ENCODE data around the gene GHITM. TPM values are rescaled to one million over a fixed set of nuclear protein-coding genes. Genes with fewer than 3 reads are reported as not detected.

GHITM gene
- total RNA-seq, 1 experiment from 2014 or later = 156 TPM

GRCh38 chr10:84195044-84195830, 55.9 kb downstream of the GHITM start:
- ATAC-seq = no peak
- H3K9ac ChIP-seq (ENCODE audit: low read length) = no peak overlapping the region

GRCh38 chr10:84196083-84196482, 56.8 kb downstream of the GHITM start:
- peaks cover 19% of the 10 kb centered on the region for H3K27me3 ChIP-seq (ENCODE audit: insufficient read depth, low read length)
- DNase-seq (ENCODE audit: low read depth, low spot score) (no peak), ATAC-seq (peak; percentile 28)
- H3K9me2 ChIP-seq (ENCODE audit: insufficient read depth) = no peaks in the 10 kb centered on the region
- no peaks in the 10 kb centered on the region for H4K20me1 ChIP-seq (ENCODE audit: insufficient read depth)
- H3K9me3 ChIP-seq (ENCODE audit: control insufficient read depth in 1 of 2, insufficient read depth in 1 of 2, low read depth in 1 of 2, low read length in 2 of 2) = no peaks in the 10 kb centered on the region
- no peaks in the 10 kb centered on the region for H3K4me1 ChIP-seq (ENCODE audit: control insufficient read depth in 1 of 2, insufficient read depth in 2 of 2, low read length in 2 of 2)
- POLR2A ChIA-PET = no interaction called here
- CTCF ChIA-PET = no interaction called here
- BruUV-seq (replicated peaks) = no TSS peak
- no peak overlapping the region for H3K4me3 ChIP-seq (replicated peaks in 1 of 2; ENCODE audit: low read depth in 1 of 2, low read length in 2 of 2)
- no peak overlapping the region for H3K9ac ChIP-seq (ENCODE audit: low read length)
- no peak overlapping the region for H3K4me2 ChIP-seq (ENCODE audit: low read length)
- no peaks in the 10 kb centered on the region for H3K36me3 ChIP-seq (ENCODE audit: control insufficient read depth in 1 of 2, insufficient read depth in 2 of 2, low read length in 2 of 2)
- RAD21 ChIA-PET (ENCODE audit: low non-redundant PET in 1 of 2, low total read pairs in 2 of 2, uncharacterized antibody in 2 of 2, unreplicated experiment in 2 of 2) = no interaction called here
- no peaks in the 10 kb centered on the region for H3K79me2 ChIP-seq (ENCODE audit: insufficient read depth, low read length)
- H2AFZ ChIP-seq (ENCODE audit: low read depth, low read length, poor library complexity, severe bottlenecking) = no peak overlapping the region
- no peak overlapping the region for H3K27ac ChIP-seq (ENCODE audit: low read depth, low read length)
- intact Hi-C loops (cut with micrococcal nuclease) = no loop called here
- no peak for TF ChIP-seq SIN3A (IDR thresholded peaks at IDR 0.05; ENCODE audit: low read depth)
- no peak for TF ChIP-seq ZFX (IDR thresholded peaks at IDR 0.05)
- no peak for TF ChIP-seq MAX (IDR thresholded peaks at IDR 0.05)
- TF ChIP-seq EZH2 (IDR thresholded peaks at IDR 0.05) = no peak
- no peak for TF ChIP-seq ATF3 (IDR thresholded peaks at IDR 0.05)
- no peak for TF ChIP-seq FOSL1 (IDR thresholded peaks at IDR 0.05; ENCODE audit: low read depth)
- no peak for TF ChIP-seq SP1 (IDR thresholded peaks at IDR 0.05; ENCODE audit: low read depth)
- TF ChIP-seq RAD21 (IDR thresholded peaks at IDR 0.05; ENCODE audit: low read depth) = no peak
- no peak for TF ChIP-seq POLR2AphosphoS5 (IDR thresholded peaks at IDR 0.05; ENCODE audit: low read depth, low read length)
- TF ChIP-seq ZNF274 (IDR thresholded peaks at IDR 0.05; ENCODE audit: low read depth, low read length) = no peak
- no peak for TF ChIP-seq POLR2A (IDR thresholded peaks at IDR 0.05; ENCODE audit: borderline replicate concordance, extremely low read depth, insufficient read depth, insufficient read length)
- TF ChIP-seq REST (IDR thresholded peaks at IDR 0.05; ENCODE audit: low read depth) = no peak
- TF ChIP-seq ZBTB33 (IDR thresholded peaks at IDR 0.05; ENCODE audit: extremely low read depth, insufficient replicate concordance, low read length) = no peak

More at GRCh38 chr10:84195044-84195830, 55.9 kb downstream of the GHITM start:
- H3K36me3 ChIP-seq (ENCODE audit: control insufficient read depth in 1 of 2, insufficient read depth in 2 of 2, low read length in 2 of 2) = no peaks in the 10 kb centered on the region
- H3K79me2 ChIP-seq (ENCODE audit: insufficient read depth, low read length) = no peaks in the 10 kb centered on the region
- H4K20me1 ChIP-seq (ENCODE audit: insufficient read depth) = no peaks in the 10 kb centered on the region
- H3K27ac ChIP-seq (ENCODE audit: low read depth, low read length) = no peak overlapping the region
- no peak overlapping the region for H3K4me3 ChIP-seq (replicated peaks in 1 of 2; ENCODE audit: low read depth in 1 of 2, low read length in 2 of 2)
- H3K9me3 ChIP-seq (ENCODE audit: control insufficient read depth in 1 of 2, insufficient read depth in 1 of 2, low read depth in 1 of 2, low read length in 2 of 2) = no peaks in the 10 kb centered on the region
- CTCF ChIA-PET = no interaction called here
- H3K9me2 ChIP-seq (ENCODE audit: insufficient read depth) = no peaks in the 10 kb centered on the region
- no peak for DNase-seq (ENCODE audit: low read depth, low spot score)
- H2AFZ ChIP-seq (ENCODE audit: low read depth, low read length, poor library complexity, severe bottlenecking) = no peak overlapping the region
- BruUV-seq (replicated peaks) = no TSS peak
- RAD21 ChIA-PET (ENCODE audit: low non-redundant PET in 1 of 2, low total read pairs in 2 of 2, uncharacterized antibody in 2 of 2, unreplicated experiment in 2 of 2) = no interaction called here
- TF ChIP-seq POLR2AphosphoS5 (IDR thresholded peaks at IDR 0.05; ENCODE audit: low read depth, low read length) (no peak), EZH2phosphoT487 (IDR thresholded peaks at IDR 0.05; ENCODE audit: borderline replicate concordance) (no peak), SIN3A (IDR thresholded peaks at IDR 0.05; ENCODE audit: low read depth) (no peak), POLR2A (IDR thresholded peaks at IDR 0.05; ENCODE audit: borderline replicate concordance, extremely low read depth, insufficient read depth, insufficient read length) (no peak), CEBPB (IDR thresholded peaks at IDR 0.05; ENCODE audit: low read depth) (no peak), JUND (IDR thresholded peaks at IDR 0.05) (no peak)
- H3K27me3 ChIP-seq (ENCODE audit: insufficient read depth, low read length) = peaks cover 19% of the 10 kb centered on the region
- H3K4me2 ChIP-seq (ENCODE audit: low read length) = no peak overlapping the region
- POLR2A ChIA-PET = no interaction called here
- intact Hi-C loops (cut with micrococcal nuclease) = no loop called here
- H3K4me1 ChIP-seq (ENCODE audit: control insufficient read depth in 1 of 2, insufficient read depth in 2 of 2, low read length in 2 of 2) = no peaks in the 10 kb centered on the region
